Measurements from ENCODE around the gene DAB2. TPM values are rescaled to one million over a fixed set of nuclear protein-coding genes. Genes with fewer than 3 reads are reported as not detected.

Gene DAB2
- total and polyA plus RNA-seq, 4 donors = 10.0 to 25.6 (median 16.1) TPM

- Histone ChIP-seq H3K9ac (ENCODE audit: low read depth in 1 of 2, low read length in 2 of 2) (no peak overlapping the region), H3K27ac (ENCODE audit: low read depth in 1 of 2, low read length in 2 of 2) (no peak overlapping the region), H3K27me3 (ENCODE audit: control insufficient read depth in 4 of 4, insufficient read depth in 4 of 4, low read length in 3 of 4) (no peaks in the 10 kb centered on the region), H3K4me3 (ENCODE audit: low read depth in 1 of 3, low read length in 3 of 3) (no peak overlapping the region), H3K9me3 (ENCODE audit: control insufficient read depth in 4 of 4, low read length in 3 of 4) (no peaks in the 10 kb centered on the region), H3K4me1 (ENCODE audit: control insufficient read depth in 4 of 4, insufficient read depth in 4 of 4, low read length in 3 of 4) (no peaks in the 10 kb centered on the region), H3K36me3 (ENCODE audit: control insufficient read depth in 4 of 4, insufficient read depth in 3 of 4, low read depth in 1 of 4, low read length in 3 of 4) (no peaks in the 10 kb centered on the region)
- DNase-seq (ENCODE audit: low spot score) = no peak
- TF ChIP-seq ATF3 (IDR thresholded peaks at IDR 0.05) (no peak), EGR1 (IDR thresholded peaks at IDR 0.05; ENCODE audit: low read depth in 2 of 2) (no peak), YY1 (IDR thresholded peaks at IDR 0.05) (no peak), NR2F2 (IDR thresholded peaks at IDR 0.05) (no peak)
- WGBS = 74% methylated on average over 3 of the region's 3 CpGs
Measured at GRCh38 chr5:39394946-39395345, 29.8 kb downstream of the DAB2 start.

GRCh38 chr5:39390945-39391344, 33.8 kb downstream of the DAB2 start:
- WGBS = 96% methylated on average over 3 of the region's 3 CpGs
- no peak for DNase-seq (ENCODE audit: low spot score)
- H3K4me1 ChIP-seq (ENCODE audit: control insufficient read depth in 4 of 4, insufficient read depth in 4 of 4, low read length in 3 of 4) = no peaks in the 10 kb centered on the region
- TF ChIP-seq FOXA1 (IDR thresholded peaks at IDR 0.05) (no peak), YY1 (IDR thresholded peaks at IDR 0.05) (no peak), RXRA (IDR thresholded peaks at IDR 0.05) (no peak), MAX (IDR thresholded peaks at IDR 0.05) (no peak), GABPA (IDR thresholded peaks at IDR 0.05 in 1 of 2, conservative IDR thresholded peaks at IDR 0.05 in 1 of 2) (no peak), EGR1 (IDR thresholded peaks at IDR 0.05; ENCODE audit: low read depth in 2 of 2) (no peak), RAD21 (IDR thresholded peaks at IDR 0.05) (no peak), JUND (IDR thresholded peaks at IDR 0.05) (no peak), SP1 (IDR thresholded peaks at IDR 0.05) (no peak), HNF4G (IDR thresholded peaks at IDR 0.05) (no peak), ZBTB33 (IDR thresholded peaks at IDR 0.05) (no peak), NR2F2 (IDR thresholded peaks at IDR 0.05) (no peak)
- H3K27me3 ChIP-seq (ENCODE audit: control insufficient read depth in 4 of 4, insufficient read depth in 4 of 4, low read length in 3 of 4) = no peaks in the 10 kb centered on the region
- no peak overlapping the region for H3K4me3 ChIP-seq (ENCODE audit: low read depth in 1 of 3, low read length in 3 of 3)
- H3K9me3 ChIP-seq (ENCODE audit: control insufficient read depth in 4 of 4, low read length in 3 of 4) = no peaks in the 10 kb centered on the region
- no peak overlapping the region for H3K9ac ChIP-seq (ENCODE audit: low read depth in 1 of 2, low read length in 2 of 2)
- H3K27ac ChIP-seq (ENCODE audit: low read depth in 1 of 2, low read length in 2 of 2) = no peak overlapping the region
- H3K36me3 ChIP-seq (ENCODE audit: control insufficient read depth in 4 of 4, insufficient read depth in 3 of 4, low read depth in 1 of 4, low read length in 3 of 4) = no peaks in the 10 kb centered on the region

- Histone ChIP-seq H3K9ac (ENCODE audit: low read depth in 1 of 2, low read length in 2 of 2) (no peak overlapping the region), H3K4me1 (ENCODE audit: control insufficient read depth in 4 of 4, insufficient read depth in 4 of 4, low read length in 3 of 4) (no peaks in the 10 kb centered on the region), H3K36me3 (ENCODE audit: control insufficient read depth in 4 of 4, insufficient read depth in 3 of 4, low read depth in 1 of 4, low read length in 3 of 4) (no peaks in the 10 kb centered on the region), H3K9me3 (ENCODE audit: control insufficient read depth in 4 of 4, low read length in 3 of 4) (no peaks in the 10 kb centered on the region), H3K27me3 (ENCODE audit: control insufficient read depth in 4 of 4, insufficient read depth in 4 of 4, low read length in 3 of 4) (no peaks in the 10 kb centered on the region), H3K4me3 (ENCODE audit: low read depth in 1 of 3, low read length in 3 of 3) (no peak overlapping the region), H3K27ac (ENCODE audit: low read depth in 1 of 2, low read length in 2 of 2) (no peak overlapping the region)
- DNase-seq (ENCODE audit: low spot score) = no peak
- 91% methylated on average over 2 of the region's 2 CpGs for WGBS
- TF ChIP-seq YY1 (IDR thresholded peaks at IDR 0.05) (no peak), JUND (IDR thresholded peaks at IDR 0.05) (no peak), TAF1 (conservative IDR thresholded peaks at IDR 0.05) (no peak), NR2F2 (IDR thresholded peaks at IDR 0.05) (no peak), FOXA2 (IDR thresholded peaks at IDR 0.05) (no peak), FOXA1 (IDR thresholded peaks at IDR 0.05) (no peak)
Measured at GRCh38 chr5:39387293-39387692, 37.5 kb downstream of the DAB2 start.

Data from liver (tissue), 9 donors.